Hepatic stellate cell (primary cell): Measurements from ENCODE around the gene RNFT2.

Source experiments
- DNase-seq: peaks from one replicate; pipeline ENCODE4 v3.0.0; 2011; ENCODE audit warnings: low spot score

Gene RNFT2, protein sequence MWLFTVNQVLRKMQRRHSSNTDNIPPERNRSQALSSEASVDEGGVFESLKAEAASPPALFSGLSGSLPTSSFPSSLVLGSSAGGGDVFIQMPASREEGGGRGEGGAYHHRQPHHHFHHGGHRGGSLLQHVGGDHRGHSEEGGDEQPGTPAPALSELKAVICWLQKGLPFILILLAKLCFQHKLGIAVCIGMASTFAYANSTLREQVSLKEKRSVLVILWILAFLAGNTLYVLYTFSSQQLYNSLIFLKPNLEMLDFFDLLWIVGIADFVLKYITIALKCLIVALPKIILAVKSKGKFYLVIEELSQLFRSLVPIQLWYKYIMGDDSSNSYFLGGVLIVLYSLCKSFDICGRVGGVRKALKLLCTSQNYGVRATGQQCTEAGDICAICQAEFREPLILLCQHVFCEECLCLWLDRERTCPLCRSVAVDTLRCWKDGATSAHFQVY

DNA sequence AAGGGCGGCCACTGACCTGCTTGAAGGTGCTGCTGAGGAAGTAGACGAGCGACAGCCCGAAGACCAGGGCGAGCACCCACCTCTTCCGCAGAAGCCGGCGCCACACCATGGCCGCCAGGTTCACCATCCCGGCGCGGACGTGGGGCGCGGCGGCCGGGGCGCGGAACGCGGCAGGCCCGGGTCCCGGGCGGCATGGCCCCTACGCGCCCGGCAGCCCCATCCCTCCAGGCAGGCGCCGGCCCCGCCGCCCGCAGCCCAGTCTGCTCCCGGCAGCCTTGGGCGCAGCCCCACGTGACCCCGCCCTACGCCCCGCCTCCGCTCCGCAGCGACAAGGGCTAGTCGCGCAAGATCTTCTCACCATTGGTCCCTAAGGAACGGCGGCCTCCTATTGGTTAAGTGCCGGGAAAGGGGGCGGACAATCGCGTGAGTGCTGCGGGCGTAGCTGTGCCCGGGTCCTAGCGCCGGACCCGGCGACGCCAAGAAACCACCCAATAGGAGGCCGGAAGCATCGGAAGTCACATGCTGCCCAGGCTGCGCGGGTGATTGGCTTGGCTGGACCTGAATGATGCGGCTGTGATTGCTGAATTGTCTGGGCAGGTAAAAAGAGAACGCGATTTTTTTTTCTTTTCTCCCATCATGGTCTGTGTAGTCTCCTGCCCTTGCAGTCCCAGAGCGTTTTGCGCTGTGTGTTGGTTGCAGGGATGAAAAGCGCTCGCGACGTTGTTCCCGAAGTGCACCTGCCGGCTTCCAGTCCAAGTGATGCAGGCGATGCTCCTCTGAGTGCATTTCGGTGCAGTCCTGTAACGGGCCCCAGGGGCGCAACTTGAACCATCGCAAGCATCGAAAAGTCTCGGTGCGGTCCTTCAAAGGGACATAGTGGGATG lies at the start of gene RNFT2, which contains the start of gene SPRING1:
Gene RNFT2, plus strand, starts transcription at position 542 of the 884 bp plus-strand sequence. CDS start 2,183 bp downstream, outside the sequence.
Gene SPRING1, minus strand, starts transcription at position 296 of the 884 bp plus-strand sequence. Its CDS starts 169 bp downstream, at position 127.
- DNase-seq = peak; percentile 100

GRCh38 chr12:116689521-116689920 lies 48.6 kb upstream of the RNFT2 start:
- DNase-seq = no peak

DNA sequence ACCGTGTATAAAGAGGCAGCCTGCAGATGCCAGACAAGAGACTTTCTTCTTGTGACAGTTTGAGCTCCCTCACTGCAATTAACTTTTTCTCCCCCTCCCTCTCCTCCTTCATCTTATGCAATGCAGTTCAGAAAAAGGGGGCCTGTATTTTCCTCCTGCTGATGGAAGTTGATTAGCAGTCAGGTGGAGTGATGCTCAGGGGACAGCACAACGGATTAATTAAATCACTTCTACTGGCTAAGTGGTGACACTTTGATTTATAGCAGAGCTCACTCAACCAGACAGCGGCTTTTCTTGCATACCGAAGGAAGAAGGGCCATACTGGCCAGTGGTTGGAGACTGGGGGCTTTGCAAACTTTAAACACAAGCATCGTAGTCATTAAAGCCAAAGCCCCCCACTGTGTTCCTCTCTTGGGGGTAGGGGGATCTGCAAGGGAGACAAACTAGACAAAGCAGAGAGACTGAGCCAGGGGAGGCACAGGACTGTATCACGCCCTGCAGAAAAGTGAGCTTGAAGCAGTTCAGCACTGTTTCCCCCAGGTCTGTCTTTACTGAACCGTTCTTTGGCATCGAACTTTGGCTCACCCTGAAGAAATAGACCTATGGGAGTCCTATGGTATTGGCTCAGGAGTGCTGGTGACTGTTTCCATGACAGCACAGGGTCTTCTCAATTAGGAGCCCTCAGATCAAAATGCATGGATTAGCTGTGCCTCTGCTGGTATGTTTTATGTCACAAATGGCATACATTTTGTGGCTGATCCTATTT lies 48.0 kb upstream of the RNFT2 start:
- no peak for DNase-seq

DNA sequence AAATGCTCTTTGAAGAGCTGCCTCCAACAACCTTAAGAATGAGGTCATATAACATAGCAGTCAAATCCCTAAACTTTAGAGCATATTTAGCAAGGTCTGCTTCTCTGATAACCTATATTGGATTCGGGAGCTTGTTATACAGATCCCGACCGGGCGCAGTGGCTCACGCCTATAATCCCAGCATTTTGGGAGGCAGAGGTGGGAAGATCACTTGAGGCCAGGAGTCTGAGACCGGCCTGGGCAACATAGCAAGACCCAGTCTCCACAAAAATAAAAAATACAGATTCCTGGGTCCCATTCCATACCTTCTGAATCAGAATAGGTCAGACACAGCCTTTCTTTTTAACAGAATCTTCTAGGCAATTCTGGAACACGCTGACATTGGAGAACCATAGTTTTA lies 46.9 kb upstream of the RNFT2 start:
- DNase-seq = no peak

DNA sequence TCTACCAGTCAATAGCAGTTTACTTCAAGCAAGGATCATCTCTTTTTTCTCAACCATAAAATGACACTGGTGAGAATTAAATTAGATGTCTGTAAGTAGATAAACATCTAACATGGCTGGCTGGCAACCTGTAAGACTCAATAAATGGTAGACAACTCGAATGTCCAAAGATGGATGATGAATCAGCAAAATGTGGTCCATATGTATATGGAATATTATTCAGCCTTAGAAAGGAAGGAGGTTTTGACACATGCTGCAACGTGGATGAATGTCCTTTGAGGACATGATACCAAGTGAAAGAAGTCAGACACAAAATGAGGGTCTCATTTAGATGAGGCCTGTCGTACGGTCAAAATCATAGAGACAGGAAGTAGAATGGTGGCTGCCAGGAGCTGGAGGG lies 46.5 kb upstream of the RNFT2 start:
- DNase-seq = no peak

DNA sequence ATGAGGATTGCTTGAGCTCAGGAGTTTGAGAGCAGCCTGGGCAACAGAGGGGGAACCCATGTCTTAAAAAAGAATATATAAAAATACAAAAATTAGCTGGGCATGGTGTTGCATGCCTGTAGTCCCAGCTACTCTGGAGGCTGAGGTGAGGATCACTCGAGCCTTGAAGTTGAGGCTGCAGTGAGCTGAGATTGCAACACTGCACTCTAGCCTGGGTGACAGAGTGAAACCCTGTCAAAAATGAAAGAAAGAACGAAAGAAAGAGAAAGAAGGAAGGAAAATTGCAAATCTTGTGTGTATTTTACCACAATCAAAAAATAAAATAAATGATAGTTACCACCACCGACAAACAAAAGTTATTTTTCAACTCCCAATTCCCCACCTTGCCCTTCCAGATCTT lies 45.5 kb upstream of the RNFT2 start:
- DNase-seq = no peak

- DNase-seq = no peak
Measured at GRCh38 chr12:116693286-116694227, 44.6 kb upstream of the RNFT2 start.

DNA sequence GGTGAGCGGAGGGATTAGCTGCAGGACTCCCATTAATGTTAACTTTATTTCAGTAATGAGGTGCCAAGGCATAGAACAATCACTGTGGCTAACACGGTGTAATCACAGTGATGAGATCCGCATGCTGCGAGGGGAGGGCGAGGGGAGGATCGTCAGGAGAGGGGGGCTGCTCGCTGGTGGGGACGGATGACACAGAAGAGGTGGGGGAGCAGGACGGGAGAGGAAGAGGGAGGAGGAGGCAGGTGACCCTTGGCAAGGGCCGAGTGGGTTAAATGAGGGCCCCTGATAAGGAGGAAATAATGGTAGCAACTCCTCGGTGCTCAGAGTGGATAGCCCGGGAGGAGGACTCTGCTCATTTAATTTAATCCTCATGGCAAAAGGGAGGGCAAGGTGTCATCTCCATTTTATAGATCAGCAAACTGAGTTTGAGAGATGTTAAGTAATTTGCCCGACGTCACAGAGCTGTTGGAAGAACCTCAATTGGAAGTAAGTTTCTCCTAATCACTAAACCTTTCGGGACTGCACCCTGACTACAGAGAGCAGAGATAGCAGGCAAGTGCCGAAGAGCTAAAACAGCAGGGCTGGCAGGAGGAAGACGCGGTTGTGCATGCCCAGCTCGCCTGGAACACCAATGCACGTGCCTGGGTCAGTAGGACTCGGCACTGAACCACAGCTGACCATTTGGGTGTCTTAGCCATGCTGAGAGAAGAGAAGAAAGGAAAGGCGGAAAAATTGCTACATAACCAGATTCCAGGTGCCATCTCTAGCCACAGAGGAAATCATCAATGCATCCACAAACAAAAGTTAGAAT lies 43.3 kb upstream of the RNFT2 start:
- no peak for DNase-seq

DNA sequence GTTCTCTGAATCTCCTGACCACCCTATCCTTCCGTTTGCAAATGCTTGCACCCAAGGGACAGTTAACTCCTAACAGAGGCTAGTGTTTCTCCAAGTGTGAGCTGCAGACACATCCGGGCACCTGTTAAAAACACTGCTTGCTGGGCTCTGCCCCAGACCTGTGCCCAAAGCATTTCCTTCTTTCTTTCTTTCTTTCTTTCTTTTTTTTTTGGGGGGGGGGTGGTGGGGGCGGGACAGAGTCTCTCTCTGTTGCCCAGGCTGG lies 42.7 kb upstream of the RNFT2 start:
- no peak for DNase-seq

DNA sequence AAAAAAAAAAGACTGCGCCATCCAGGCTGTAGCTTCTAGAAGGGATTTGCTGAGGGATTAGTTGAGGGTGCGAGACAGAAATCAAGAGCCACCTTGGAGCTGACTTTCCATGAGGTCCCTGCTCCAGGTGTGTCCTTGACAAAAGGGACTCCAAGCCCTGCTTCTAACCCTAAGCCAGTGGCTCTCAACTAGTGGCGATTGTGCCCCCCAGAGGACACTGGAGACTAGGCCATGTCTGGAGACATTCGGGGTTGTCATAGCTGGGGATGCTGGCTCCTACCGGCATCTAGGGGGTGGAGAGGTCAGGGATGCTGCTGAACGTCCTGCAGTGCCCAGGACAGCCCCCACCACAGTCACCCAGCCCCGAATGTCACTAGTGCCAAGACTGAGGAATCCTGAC lies 40.8 kb upstream of the RNFT2 start:
- peak; percentile 34 for DNase-seq

DNA sequence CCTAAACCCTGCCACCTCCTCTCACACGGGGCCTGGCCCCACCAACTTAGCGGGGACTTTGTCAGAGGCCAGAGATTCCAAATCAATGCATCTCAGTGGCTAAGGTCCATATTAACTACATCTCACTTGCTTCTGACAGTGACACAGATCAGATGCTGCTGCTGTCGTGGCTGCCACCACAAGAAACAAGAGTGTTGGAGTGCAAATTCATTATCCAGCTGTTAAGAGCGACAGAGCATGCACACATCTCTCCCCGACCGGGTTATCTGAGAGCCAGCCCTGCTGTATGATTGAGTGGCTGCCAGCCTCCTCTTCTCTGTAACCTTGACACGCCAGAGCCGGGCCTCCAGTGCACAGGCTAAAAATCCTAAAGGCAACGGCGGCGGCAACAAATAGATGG lies 40.4 kb upstream of the RNFT2 start:
- no peak for DNase-seq

- DNase-seq = no peak
Measured at GRCh38 chr12:116698116-116698515, 40.0 kb upstream of the RNFT2 start.

DNA sequence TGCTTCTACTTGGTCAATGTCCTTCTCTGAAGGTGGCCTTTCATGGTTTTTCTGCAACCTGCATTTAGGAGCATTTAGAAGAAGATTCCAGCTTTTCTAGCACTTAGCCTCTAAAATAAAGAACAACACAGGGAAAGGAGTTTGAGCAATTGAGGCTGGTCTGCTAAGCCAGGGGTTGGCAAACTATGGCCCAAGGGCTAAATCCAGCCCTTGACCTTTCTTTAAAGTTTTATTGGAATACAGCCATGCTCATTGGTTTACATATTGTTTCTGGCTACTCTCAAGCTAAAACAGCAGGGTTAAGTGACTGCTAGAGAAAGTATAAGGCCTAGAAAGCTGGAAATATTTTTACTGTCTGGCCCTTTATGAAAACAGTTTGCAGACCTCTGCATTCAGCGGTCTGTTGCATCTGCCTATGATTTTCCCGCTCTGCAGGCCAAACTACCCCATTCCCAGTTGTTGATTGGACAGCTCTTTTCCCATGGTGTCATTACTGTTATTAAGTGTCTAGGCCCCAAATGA lies 39.5 kb upstream of the RNFT2 start:
- DNase-seq = no peak

GRCh38 chr12:116700066-116700465 lies 38.0 kb upstream of the RNFT2 start:
- no peak for DNase-seq

DNA sequence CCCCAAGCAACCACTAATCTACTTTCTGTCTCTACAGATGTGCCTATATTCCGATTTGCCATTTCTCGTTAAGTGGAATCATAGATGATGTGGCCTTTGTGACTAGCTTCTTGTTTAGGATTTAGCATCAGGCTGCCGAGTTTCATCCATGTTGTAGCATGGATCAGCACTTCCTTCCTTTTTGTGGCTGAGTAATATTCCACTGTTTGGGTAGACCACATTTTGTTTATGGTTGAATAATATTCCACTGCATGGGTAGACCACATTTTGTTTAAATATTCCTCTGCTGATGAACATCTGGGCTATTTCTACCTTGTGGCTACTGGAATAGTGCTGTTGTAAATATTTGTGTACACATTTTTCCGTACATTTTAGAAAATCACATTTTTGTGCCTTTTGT lies 36.7 kb upstream of the RNFT2 start:
- no peak for DNase-seq

DNA sequence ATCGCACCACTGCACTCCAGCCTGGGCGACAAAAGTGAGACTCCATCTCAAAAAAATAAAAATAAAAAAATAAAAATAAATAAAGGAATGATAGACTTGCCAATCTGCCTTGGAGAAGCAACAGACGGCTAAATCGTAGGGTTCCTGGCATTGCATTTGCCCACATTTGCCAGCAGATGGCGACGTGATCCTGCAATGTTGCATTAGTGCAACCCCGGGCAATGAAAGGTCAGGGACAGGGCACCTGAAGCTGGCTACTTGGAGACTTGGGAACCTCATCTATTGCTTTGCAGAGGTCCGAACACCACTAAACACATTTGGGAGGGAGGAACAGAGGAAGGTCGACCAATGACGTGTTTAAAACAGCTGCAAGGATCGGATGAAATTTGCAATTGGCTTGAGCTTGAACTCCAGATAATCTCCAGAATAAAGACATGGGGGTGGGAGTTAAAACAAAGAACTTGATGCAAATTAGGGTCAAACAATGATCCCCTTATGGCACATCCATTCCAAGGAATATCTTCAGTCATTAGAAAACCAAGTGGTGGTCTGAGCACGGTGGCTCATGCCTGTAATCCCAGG lies 34.8 kb upstream of the RNFT2 start:
- DNase-seq = peak; percentile 70

DNA sequence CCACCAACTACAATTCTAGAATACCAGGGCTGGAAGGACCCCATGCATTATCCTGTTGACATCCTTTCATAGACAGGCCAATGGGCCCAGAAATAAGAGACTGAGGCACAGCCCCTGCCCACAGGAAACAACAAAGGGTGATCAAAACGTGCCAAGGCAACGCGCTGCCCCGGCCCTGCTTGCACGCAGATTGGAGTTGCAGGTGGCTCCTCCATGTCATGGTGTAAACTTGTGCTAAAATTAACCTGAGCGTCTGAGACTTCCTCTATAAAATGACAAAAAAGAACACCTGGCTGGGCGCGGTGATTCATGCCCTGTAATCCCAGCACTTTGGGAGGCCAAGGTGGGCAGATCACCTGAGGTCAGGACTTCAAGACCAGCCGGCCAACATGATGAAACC lies 30.4 kb upstream of the RNFT2 start:
- no peak for DNase-seq

DNA sequence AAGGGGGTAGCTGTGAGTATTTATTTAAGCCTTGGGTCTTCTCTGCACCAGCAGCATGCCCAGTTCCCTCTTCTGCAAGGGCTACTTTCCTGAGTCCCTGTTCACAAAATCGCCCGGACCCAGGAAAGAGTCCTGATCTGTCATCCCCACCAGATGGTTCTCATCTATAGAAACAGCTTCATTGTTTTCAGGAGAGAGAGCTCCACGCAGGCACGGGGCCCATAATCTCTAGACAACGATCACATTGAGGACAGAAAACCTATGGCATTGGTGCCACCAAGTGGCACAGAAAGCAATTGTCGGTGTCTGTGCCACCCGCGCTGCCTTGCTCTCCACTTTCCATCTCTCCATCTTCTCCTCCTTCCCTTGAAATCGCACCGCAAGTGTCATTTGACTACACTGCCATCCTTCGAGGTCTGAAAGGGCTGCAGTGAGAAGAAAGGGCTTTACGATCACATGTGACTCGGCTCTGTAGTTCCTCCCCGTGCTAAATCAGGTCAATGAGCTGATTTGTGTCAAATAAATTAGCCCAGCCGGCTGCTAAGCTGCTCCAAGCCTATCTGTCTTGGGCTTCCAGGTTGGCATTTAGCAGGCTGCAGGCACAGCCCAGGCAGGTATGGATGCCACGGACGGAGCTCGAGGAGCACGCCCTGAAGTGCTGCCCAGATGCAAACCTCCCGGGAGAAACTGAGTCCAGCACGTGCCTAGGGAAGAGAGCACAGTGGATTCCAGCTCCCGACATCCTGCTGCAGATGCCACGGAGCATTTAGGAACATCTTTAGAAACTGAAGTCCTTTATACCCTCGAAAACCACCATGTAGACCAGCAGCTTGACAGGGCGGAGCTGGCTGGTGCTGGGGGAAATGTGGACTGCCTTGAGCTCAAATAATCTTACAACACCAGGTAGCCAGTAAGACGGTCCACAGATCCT lies 29.0 kb upstream of the RNFT2 start:
- DNase-seq = peak; percentile 52

- no peak for DNase-seq
Measured at GRCh38 chr12:116709768-116710167, 28.3 kb upstream of the RNFT2 start.
